Muscle of leg (tissue), 11 donors: ENCODE data around the gene PNLDC1. TPM values are rescaled to one million over a fixed set of nuclear protein-coding genes. Genes with fewer than 3 reads are reported as not detected.

ENCODE experiments used
- DNase-seq: peaks from one replicate; pipeline ENCODE4 v3.0.0; 2013
- H3K27ac ChIP-seq: one replicate; pipeline ENCODE4 v1.5.1; 2013; ENCODE audit warnings: mild to moderate bottlenecking, low read length, control low read depth
- H3K27me3 ChIP-seq: one replicate; pipeline ENCODE4 v1.6.1; 2013; ENCODE audit warnings: low read length; ENCODE audit not compliant: control insufficient read depth, insufficient read depth
- H3K36me3 ChIP-seq: one replicate; pipeline ENCODE4 v1.6.1; 2013; ENCODE audit warnings: low read length; ENCODE audit not compliant: control insufficient read depth, insufficient read depth
- H3K4me1 ChIP-seq: one replicate; pipeline ENCODE4 v1.6.1; 2013; ENCODE audit warnings: low read length; ENCODE audit not compliant: control insufficient read depth, insufficient read depth
- H3K4me3 ChIP-seq: one replicate; pipeline ENCODE4 v1.5.1; 2013; ENCODE audit warnings: low read length, control low read depth
- H3K9me3 ChIP-seq: replicated peaks from 2 replicates; pipeline ENCODE4 v1.6.1; 2013; ENCODE audit warnings: low read depth, low read length; ENCODE audit not compliant: control insufficient read depth
- WGBS: methylation state at CpG from one replicate; pipeline ENCODE4 v1.1.5; 2013; ENCODE audit warnings: missing lambda C conversion rate; ENCODE audit not compliant: insufficient coverage; 5-methylcytosine and 5-hydroxymethylcytosine counted together
- polyA plus RNA-seq, 8 donors: library from polyadenylated mRNA; unstranded; fragments of 120-200 nt; gene quantifications; one replicate each; pipeline versions ENCODE4 v1.2.1 to v1.2.3, GENCODE V29; 2013; ENCODE audit warnings: inconsistent platforms in 1 of 8, low replicate concordance in 1 of 8; ENCODE audit not compliant: insufficient read length in 8 of 8, insufficient read depth in 1 of 8
- total RNA-seq: library from RNA; stranded (reverse); fragments of 120-200 nt; gene quantifications from one replicate; pipeline ENCODE4 v1.2.4, GENCODE V29; 2013

PNLDC1 gene
- total and polyA plus RNA-seq, 9 donors: 0.19 to 0.49 (median 0.27) TPM

GRCh38 chr6:159865226-159865920 is 65.3 kb downstream of the PNLDC1 start:
- DNase-seq: no peak
- Histone ChIP-seq H3K9me3 (peaks cover 3% of the 10 kb centered on the region), H3K27me3 (no peaks in the 10 kb centered on the region), H3K27ac (no peak overlapping the region), H3K36me3 (no peaks in the 10 kb centered on the region), H3K4me1 (no peaks in the 10 kb centered on the region), H3K4me3 (no peak overlapping the region)
- 87% methylated on average over 10 of the region's 12 CpGs for WGBS

- Histone ChIP-seq H3K27ac (no peak overlapping the region), H3K4me1 (no peaks in the 10 kb centered on the region), H3K4me3 (no peak overlapping the region), H3K36me3 (no peaks in the 10 kb centered on the region), H3K9me3 (peaks cover 3% of the 10 kb centered on the region), H3K27me3 (no peaks in the 10 kb centered on the region)
- no peak for DNase-seq
- 83% methylated on average over 21 of the region's 28 CpGs for WGBS
These were observed 66.5 kb downstream of the PNLDC1 start for GRCh38 chr6:159866286-159867247.

Other genes with a start within 250 kb of the PNLDC1 start
- 113 TPM for gene SOD2, start 107.0 kb upstream of the PNLDC1 start, total RNA-seq
- gene SOD2, start 107.0 kb upstream of the PNLDC1 start, polyA plus RNA-seq: 100 to 1,000 TPM in 1 of 8 donors, 10 to 100 TPM in 7; 69.9 to 103 (median 87.2) TPM
- 66.0 TPM for gene WTAP, start 72.8 kb upstream of the PNLDC1 start, total RNA-seq
- gene WTAP, start 72.8 kb upstream of the PNLDC1 start, polyA plus RNA-seq: 10 to 100 TPM; 61.4 to 80.3 (median 72.9) TPM
- gene ACAT2, start 38.2 kb upstream of the PNLDC1 start, total RNA-seq: 14.4 TPM
- gene ACAT2, start 38.2 kb upstream of the PNLDC1 start, polyA plus RNA-seq: 10 to 100 TPM; 16.1 to 26.5 (median 20.2) TPM
- gene TCP1, start 10.7 kb upstream of the PNLDC1 start, total RNA-seq: 176 TPM
- 100 to 1,000 TPM; 196 to 229 (median 213) TPM for gene TCP1, start 10.7 kb upstream of the PNLDC1 start, polyA plus RNA-seq
- gene MRPL18, start 9.8 kb upstream of the PNLDC1 start, total RNA-seq: 76.2 TPM
- gene MRPL18, start 9.8 kb upstream of the PNLDC1 start, polyA plus RNA-seq: 10 to 100 TPM; 66.7 to 80.2 (median 74.5) TPM
- gene MAS1, start 90.7 kb downstream of the PNLDC1 start, total RNA-seq: 0.09 TPM
- under 1 TPM; 0.14 to 0.87 (median 0.46) TPM for gene MAS1, start 90.7 kb downstream of the PNLDC1 start, polyA plus RNA-seq
- gene IGF2R, start 168.8 kb downstream of the PNLDC1 start, total RNA-seq: 66.6 TPM
- gene IGF2R, start 168.8 kb downstream of the PNLDC1 start, polyA plus RNA-seq: 100 to 1,000 TPM in 7 of 8 donors, 10 to 100 TPM in 1; 94.1 to 133 (median 125) TPM